Measurements from ENCODE around the gene LAMA3. TPM values are rescaled to one million over a fixed set of nuclear protein-coding genes. Genes with fewer than 3 reads are reported as not detected.

Gene LAMA3
- total RNA-seq, 1 donor from 2014 or later: 69.8 TPM

- no peak for DNase-seq (ENCODE audit: low read depth)
- no peak overlapping the region for H3K4me3 ChIP-seq (ENCODE audit: low read depth, low read length)
- TF ChIP-seq CTCF (conservative IDR thresholded peaks at IDR 0.05; ENCODE audit: low read depth, low read length): no peak
Measured at GRCh38 chr18:23793051-23793450, 103.8 kb downstream of the LAMA3 start.

- H3K4me3 ChIP-seq (ENCODE audit: low read depth, low read length): no peak overlapping the region
- TF ChIP-seq CTCF (conservative IDR thresholded peaks at IDR 0.05; ENCODE audit: low read depth, low read length): no peak
- DNase-seq (ENCODE audit: low read depth): no peak
Measured at GRCh38 chr18:23793985-23794867, 105.0 kb downstream of the LAMA3 start.

GRCh38 chr18:23798249-23798648, 109.0 kb downstream of the LAMA3 start:
- TF ChIP-seq CTCF (conservative IDR thresholded peaks at IDR 0.05; ENCODE audit: low read depth, low read length): no peak
- no peak for DNase-seq (ENCODE audit: low read depth)
- no peak overlapping the region for H3K4me3 ChIP-seq (ENCODE audit: low read depth, low read length)

- no peak overlapping the region for H3K4me3 ChIP-seq (ENCODE audit: low read depth, low read length)
- DNase-seq (ENCODE audit: low read depth): no peak
- TF ChIP-seq CTCF (conservative IDR thresholded peaks at IDR 0.05; ENCODE audit: low read depth, low read length): no peak
Measured at GRCh38 chr18:23798824-23799223, 109.6 kb downstream of the LAMA3 start.

GRCh38 chr18:23799540-23799939, 110.3 kb downstream of the LAMA3 start:
- no peak for DNase-seq (ENCODE audit: low read depth)
- no peak overlapping the region for H3K4me3 ChIP-seq (ENCODE audit: low read depth, low read length)
- no peak for TF ChIP-seq CTCF (conservative IDR thresholded peaks at IDR 0.05; ENCODE audit: low read depth, low read length)

- H3K4me3 ChIP-seq (ENCODE audit: low read depth, low read length): no peak overlapping the region
- no peak for DNase-seq (ENCODE audit: low read depth)
- no peak for TF ChIP-seq CTCF (conservative IDR thresholded peaks at IDR 0.05; ENCODE audit: low read depth, low read length)
Measured at GRCh38 chr18:23800902-23801301, 111.6 kb downstream of the LAMA3 start.

- DNase-seq (ENCODE audit: low read depth): no peak
- no peak overlapping the region for H3K4me3 ChIP-seq (ENCODE audit: low read depth, low read length)
- TF ChIP-seq CTCF (conservative IDR thresholded peaks at IDR 0.05; ENCODE audit: low read depth, low read length): no peak
Measured at GRCh38 chr18:23802817-23803216, 113.6 kb downstream of the LAMA3 start.
